ENCODE data around the gene SERPINB8. TPM values are rescaled to one million over a fixed set of nuclear protein-coding genes. Genes with fewer than 3 reads are reported as not detected.

Gene SERPINB8
- polyA plus RNA-seq, 1 donor from 2014 or later: 10.8 TPM

DNA sequence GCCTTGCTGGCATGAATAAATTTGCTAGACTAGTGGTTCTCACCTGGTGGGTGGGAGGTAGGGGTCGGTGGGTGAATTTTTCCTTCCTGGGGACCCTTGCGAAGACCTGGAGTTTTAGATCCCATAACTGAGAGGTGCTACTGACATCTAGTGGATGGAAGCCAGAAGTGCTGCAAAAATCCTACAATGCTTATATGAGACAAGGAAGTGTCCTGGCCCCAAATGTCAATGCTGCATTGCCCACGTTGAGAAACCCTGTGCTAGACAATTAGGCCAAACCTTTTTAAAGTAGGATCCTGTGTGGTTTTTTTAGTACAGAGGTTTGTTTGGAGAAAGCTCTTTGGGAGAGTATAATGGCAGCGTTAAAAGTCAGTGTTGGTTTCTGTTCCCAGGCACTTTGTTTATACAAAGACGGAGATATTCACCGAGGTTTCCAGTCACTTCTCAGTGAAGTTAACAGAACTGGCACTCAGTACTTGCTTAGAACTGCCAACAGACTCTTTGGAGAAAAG lies 9.6 kb downstream of the SERPINB8 start:
- peaks cover 18 to 23% (median 19%) of the 10 kb centered on the region in 3 donors for H3K4me1 Mint-ChIP-seq
- H3K36me3 Mint-ChIP-seq: peaks cover 4% of the 10 kb centered on the region
- no peak overlapping the region for H3K4me3 Mint-ChIP-seq
- H3K27me3 Mint-ChIP-seq: no peaks in the 10 kb centered on the region
- no peak overlapping the region for H3K27ac Mint-ChIP-seq
- no peaks in the 10 kb centered on the region for H3K9me3 Mint-ChIP-seq

DNA sequence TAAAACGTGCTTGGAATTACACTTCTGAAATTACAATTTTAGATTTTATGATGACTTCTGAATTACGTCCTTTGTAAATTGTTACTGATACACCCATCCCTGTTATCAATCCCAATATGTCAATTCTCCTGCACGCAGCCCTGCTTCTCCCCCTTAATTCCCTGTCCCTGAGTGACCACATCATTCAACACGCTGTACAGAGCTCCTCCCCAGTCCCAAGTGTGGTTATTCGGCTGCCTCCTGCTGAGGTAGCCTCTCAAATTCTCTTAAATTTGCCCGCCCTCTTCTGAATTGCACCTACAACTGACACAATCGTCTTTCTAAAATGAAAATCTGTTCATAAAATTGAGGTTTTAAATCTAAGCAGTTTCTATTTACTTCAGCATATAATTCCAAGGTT lies 10.1 kb downstream of the SERPINB8 start:
- Mint-ChIP-seq H3K36me3 (peaks cover 4% of the 10 kb centered on the region), H3K27me3 (no peaks in the 10 kb centered on the region), H3K9me3 (no peaks in the 10 kb centered on the region), H3K4me1 (peaks cover 14 to 18% (median 14%) of the 10 kb centered on the region in 3 donors), H3K4me3 (no peak overlapping the region), H3K27ac (no peak overlapping the region)

- Mint-ChIP-seq H3K4me3 (no peak overlapping the region), H3K27me3 (no peaks in the 10 kb centered on the region), H3K4me1 (peaks cover 6 to 10% (median 6%) of the 10 kb centered on the region in 3 donors), H3K9me3 (no peaks in the 10 kb centered on the region), H3K36me3 (peaks cover 4% of the 10 kb centered on the region), H3K27ac (no peak overlapping the region)
Observed at GRCh38 chr18:63980896-63981460, 11.1 kb downstream of the SERPINB8 start.

DNA sequence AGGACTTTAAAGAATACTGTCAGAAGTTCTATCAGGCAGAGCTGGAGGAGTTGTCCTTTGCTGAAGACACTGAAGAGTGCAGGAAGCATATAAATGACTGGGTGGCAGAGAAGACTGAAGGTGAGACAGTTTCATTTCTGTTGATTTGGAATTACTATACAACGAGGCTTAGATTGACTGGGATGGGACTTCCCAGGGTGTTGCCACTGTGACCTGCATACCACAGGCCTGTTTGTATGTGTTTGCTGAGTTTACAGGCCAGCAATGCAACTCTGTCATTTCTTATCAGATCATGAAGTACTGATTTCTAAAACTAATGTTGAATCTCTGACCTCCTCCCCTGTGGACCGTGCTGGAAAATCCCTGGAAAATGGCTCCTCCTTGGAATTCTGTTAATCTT lies 11.8 kb downstream of the SERPINB8 start:
- H3K36me3 Mint-ChIP-seq: peaks cover 4% of the 10 kb centered on the region
- H3K9me3 Mint-ChIP-seq: no peaks in the 10 kb centered on the region
- H3K4me1 Mint-ChIP-seq: peaks cover 6 to 7% (median 6%) of the 10 kb centered on the region in 3 donors
- no peak overlapping the region for H3K27ac Mint-ChIP-seq
- peak overlapping the region in 1 of 4 donors; percentile 34 for H3K4me3 Mint-ChIP-seq
- no peaks in the 10 kb centered on the region for H3K27me3 Mint-ChIP-seq

DNA sequence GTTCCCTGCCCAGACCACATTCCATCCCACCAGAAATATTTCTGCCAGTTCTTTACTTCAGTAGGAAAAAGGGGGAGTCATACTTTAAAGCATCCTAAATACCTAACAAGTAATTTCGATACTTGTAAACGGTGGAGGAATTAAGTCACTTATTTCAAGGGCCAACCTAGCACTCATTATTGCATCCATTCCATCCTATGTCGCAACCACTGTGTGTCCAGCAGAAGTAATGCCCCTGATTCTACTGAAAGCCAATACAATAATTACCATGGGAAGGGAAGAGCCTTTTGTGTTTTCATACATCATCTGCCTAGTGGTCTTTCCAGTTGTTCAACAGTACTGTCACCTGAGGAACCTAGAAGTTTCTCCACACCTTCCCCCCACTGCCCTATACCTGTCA lies 12.5 kb downstream of the SERPINB8 start:
- H3K4me1 Mint-ChIP-seq: peaks cover 6% of the 10 kb centered on the region in 3 donors
- no peaks in the 10 kb centered on the region for H3K9me3 Mint-ChIP-seq
- H3K27me3 Mint-ChIP-seq: no peaks in the 10 kb centered on the region
- H3K4me3 Mint-ChIP-seq: no peak overlapping the region
- H3K27ac Mint-ChIP-seq: no peak overlapping the region
- H3K36me3 Mint-ChIP-seq: peaks cover 4% of the 10 kb centered on the region

GRCh38 chr18:63986885-63987284 lies 17.0 kb downstream of the SERPINB8 start:
- Mint-ChIP-seq H3K4me1 (no peaks in the 10 kb centered on the region), H3K4me3 (no peak overlapping the region), H3K9me3 (no peaks in the 10 kb centered on the region), H3K36me3 (peaks cover 10% of the 10 kb centered on the region), H3K27me3 (no peaks in the 10 kb centered on the region), H3K27ac (no peak overlapping the region)

DNA sequence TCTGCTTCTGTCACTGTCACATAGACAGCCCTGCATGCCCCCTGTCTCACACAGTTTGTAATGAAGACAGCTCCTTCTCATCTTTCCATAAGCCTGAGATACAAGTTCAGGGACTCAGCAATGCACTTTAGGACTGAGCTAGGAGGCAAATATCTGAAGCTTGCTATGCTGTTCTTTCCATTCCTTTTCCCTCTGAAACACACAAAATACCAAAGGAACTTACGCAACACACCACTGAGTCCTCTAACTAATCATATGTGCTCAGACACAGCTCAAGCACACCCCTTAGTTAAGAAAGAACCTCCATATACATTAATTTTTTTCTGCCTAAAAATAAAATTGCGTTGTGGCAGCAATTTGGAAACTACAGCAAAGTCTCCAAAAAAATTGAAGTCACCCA lies 17.9 kb downstream of the SERPINB8 start:
- no peaks in the 10 kb centered on the region for H3K9me3 Mint-ChIP-seq
- no peaks in the 10 kb centered on the region for H3K27me3 Mint-ChIP-seq
- no peaks in the 10 kb centered on the region for H3K4me1 Mint-ChIP-seq
- no peak overlapping the region for H3K27ac Mint-ChIP-seq
- H3K36me3 Mint-ChIP-seq: peaks cover 6% of the 10 kb centered on the region
- no peak overlapping the region for H3K4me3 Mint-ChIP-seq

- Mint-ChIP-seq H3K4me3 (no peak overlapping the region), H3K27ac (no peak overlapping the region), H3K36me3 (peaks cover 12% of the 10 kb centered on the region), H3K9me3 (peaks cover 1 to 12% (median 7%) of the 10 kb centered on the region in 3 donors), H3K4me1 (no peaks in the 10 kb centered on the region), H3K27me3 (no peaks in the 10 kb centered on the region)
Observed at GRCh38 chr18:63992751-63993150, 22.9 kb downstream of the SERPINB8 start.

DNA sequence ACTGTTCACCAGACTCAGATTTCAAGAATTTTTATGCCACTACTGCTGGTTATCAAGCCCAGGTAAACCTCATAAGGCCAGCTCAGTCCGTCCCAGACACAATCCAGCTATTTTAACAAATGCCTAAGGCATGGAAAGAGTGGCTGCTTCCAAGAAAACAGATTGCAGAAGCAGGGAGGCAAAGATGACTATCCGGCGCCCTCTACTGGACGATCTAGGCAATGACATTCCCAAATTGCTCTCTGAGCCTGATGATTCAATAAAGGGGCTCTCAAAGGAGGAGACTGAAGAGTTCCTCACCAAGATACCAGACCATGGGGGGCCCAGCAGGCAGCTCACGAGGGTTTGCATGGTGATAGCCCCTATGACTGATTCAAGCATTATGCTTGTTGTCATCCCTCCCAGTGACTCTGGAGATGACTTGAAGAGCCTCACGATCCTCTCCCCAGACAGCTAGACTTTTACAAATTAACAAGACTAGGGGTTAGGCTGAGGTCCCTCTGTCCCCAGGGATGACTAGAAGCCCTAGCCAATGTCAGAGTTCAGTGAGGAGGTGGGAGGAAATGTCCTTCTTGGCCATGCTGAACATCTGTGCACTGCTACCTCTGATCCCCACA lies 25.0 kb downstream of the SERPINB8 start:
- Mint-ChIP-seq H3K4me3 (no peak overlapping the region), H3K36me3 (peaks cover 9% of the 10 kb centered on the region), H3K4me1 (no peaks in the 10 kb centered on the region), H3K9me3 (peaks cover 3 to 14% (median 7%) of the 10 kb centered on the region in 3 donors), H3K27me3 (no peaks in the 10 kb centered on the region), H3K27ac (no peak overlapping the region)

GRCh38 chr18:63997041-63997440 lies 27.2 kb downstream of the SERPINB8 start:
- Mint-ChIP-seq H3K27ac (no peak overlapping the region), H3K27me3 (no peaks in the 10 kb centered on the region), H3K36me3 (peaks cover 6% of the 10 kb centered on the region), H3K4me1 (peaks cover 0 to 2% (median 0%) of the 10 kb centered on the region in 3 donors), H3K9me3 (peaks cover 5 to 14% (median 7%) of the 10 kb centered on the region in 3 donors), H3K4me3 (no peak overlapping the region)

GRCh38 chr18:63997606-63998005 lies 27.7 kb downstream of the SERPINB8 start:
- H3K36me3 Mint-ChIP-seq: peaks cover 6% of the 10 kb centered on the region
- H3K9me3 Mint-ChIP-seq: peaks cover 5 to 14% (median 7%) of the 10 kb centered on the region in 3 donors
- H3K27me3 Mint-ChIP-seq: no peaks in the 10 kb centered on the region
- no peak overlapping the region for H3K4me3 Mint-ChIP-seq
- no peak overlapping the region for H3K27ac Mint-ChIP-seq
- peaks cover 0 to 2% (median 0%) of the 10 kb centered on the region in 3 donors for H3K4me1 Mint-ChIP-seq

GRCh38 chr18:63999871-64000270 lies 30.0 kb downstream of the SERPINB8 start:
- no peaks in the 10 kb centered on the region for H3K27me3 Mint-ChIP-seq
- H3K27ac Mint-ChIP-seq: no peak overlapping the region
- H3K4me3 Mint-ChIP-seq: no peak overlapping the region
- H3K4me1 Mint-ChIP-seq: peaks cover 0 to 5% (median 0%) of the 10 kb centered on the region in 3 donors
- H3K9me3 Mint-ChIP-seq: peaks cover 5 to 14% (median 12%) of the 10 kb centered on the region in 3 donors
- peaks cover 4% of the 10 kb centered on the region for H3K36me3 Mint-ChIP-seq

DNA sequence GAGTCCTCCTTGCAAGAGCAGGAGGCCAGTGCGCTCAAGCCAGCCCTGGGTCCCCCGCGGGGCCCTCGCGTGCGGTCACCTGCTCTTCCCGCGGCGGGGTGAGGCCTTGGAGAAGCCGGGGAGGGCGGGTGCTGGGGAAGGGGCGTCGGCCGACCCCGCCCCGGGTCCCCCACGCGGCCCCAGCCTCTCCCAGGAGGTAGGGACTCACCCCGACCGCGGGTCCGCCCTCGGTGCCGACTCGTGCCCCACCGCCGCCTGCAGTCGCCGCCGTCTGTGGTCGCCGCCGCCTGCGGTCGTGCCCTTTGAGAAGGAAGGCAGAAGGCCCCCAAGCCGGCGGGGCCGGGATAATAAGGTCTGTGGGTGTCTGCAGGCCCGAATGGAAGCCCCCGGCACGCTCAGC lies 32.7 kb downstream of the SERPINB8 start:
- peaks cover 2 to 6% (median 4%) of the 10 kb centered on the region in 3 donors for H3K9me3 Mint-ChIP-seq
- H3K4me3 Mint-ChIP-seq: no peak overlapping the region

DNA sequence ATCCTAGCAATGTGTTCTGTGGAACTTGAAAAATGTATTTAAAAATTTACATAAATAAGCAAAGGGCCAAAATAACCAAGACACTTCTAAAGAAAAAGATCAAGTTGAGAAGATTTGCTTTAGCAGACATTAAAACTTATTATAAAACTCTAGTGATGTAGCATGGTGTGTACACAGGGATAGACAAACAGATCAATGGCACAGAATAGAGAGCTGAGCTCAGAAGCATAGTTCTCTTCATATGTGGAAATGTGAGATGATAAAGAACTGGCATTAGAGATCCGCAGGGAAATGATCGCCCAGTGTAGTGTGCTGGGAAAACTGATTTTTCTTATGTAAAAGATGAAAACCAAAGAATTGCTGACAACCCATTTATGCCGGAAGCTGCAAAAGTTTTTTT lies 39.4 kb downstream of the SERPINB8 start:
- H3K4me3 Mint-ChIP-seq: no peak overlapping the region
- H3K27me3 Mint-ChIP-seq: no peaks in the 10 kb centered on the region
- no peaks in the 10 kb centered on the region for H3K4me1 Mint-ChIP-seq
- no peak overlapping the region for H3K27ac Mint-ChIP-seq
- no peaks in the 10 kb centered on the region for H3K36me3 Mint-ChIP-seq
- H3K9me3 Mint-ChIP-seq: no peaks in the 10 kb centered on the region

More for the DNA sequence above, 32.7 kb downstream of the SERPINB8 start:
- Mint-ChIP-seq H3K36me3 (no peaks in the 10 kb centered on the region), H3K27me3 (no peaks in the 10 kb centered on the region), H3K27ac (no peak overlapping the region), H3K4me1 (peaks cover 0 to 5% (median 0%) of the 10 kb centered on the region in 3 donors)

- Mint-ChIP-seq H3K9me3 (no peaks in the 10 kb centered on the region), H3K27me3 (no peaks in the 10 kb centered on the region), H3K4me3 (no peak overlapping the region), H3K4me1 (no peaks in the 10 kb centered on the region), H3K36me3 (no peaks in the 10 kb centered on the region), H3K27ac (no peak overlapping the region)
Observed at GRCh38 chr18:64011513-64011912, 41.6 kb downstream of the SERPINB8 start.

DNA sequence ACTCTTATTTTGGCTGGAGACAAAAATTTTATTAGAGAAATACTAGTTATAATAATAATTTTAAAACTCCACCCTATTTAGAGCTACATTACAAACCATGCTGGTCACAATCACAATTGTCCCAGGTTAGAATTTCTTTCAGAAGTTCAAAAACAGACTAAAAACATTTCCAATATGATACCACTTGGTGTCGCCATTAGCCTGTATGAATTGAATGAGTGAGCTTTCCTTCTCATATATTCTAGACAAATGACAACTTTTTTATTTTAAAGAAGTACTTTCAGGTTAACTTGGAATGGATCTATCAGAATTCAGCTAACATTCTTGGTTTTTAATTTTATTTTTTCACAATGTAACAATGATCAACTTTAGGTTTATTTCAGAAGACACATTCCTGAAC lies 48.0 kb downstream of the SERPINB8 start:
- H3K36me3 Mint-ChIP-seq: no peaks in the 10 kb centered on the region
- no peaks in the 10 kb centered on the region for H3K4me1 Mint-ChIP-seq
- no peak overlapping the region for H3K4me3 Mint-ChIP-seq
- no peaks in the 10 kb centered on the region for H3K27me3 Mint-ChIP-seq
- no peaks in the 10 kb centered on the region for H3K9me3 Mint-ChIP-seq
- no peak overlapping the region for H3K27ac Mint-ChIP-seq
